ENCODE data around the gene PSAT1.

Gene PSAT1

GRCh38 chr9:78365748-78366697, 69.1 kb downstream of the PSAT1 start:
- no peak for DNase-seq (ENCODE audit: low read depth)

GRCh38 chr9:78366827-78367226, 69.9 kb downstream of the PSAT1 start:
- DNase-seq (ENCODE audit: low read depth), result no peak

- no peak for DNase-seq (ENCODE audit: low read depth)
Observed at GRCh38 chr9:78368236-78368635, 71.3 kb downstream of the PSAT1 start.

- peak; percentile 29 for DNase-seq (ENCODE audit: low read depth)
Observed at GRCh38 chr9:78369639-78370219, 72.8 kb downstream of the PSAT1 start.

GRCh38 chr9:78370991-78371390, 74.1 kb downstream of the PSAT1 start:
- DNase-seq (ENCODE audit: low read depth), result no peak

- DNase-seq (ENCODE audit: low read depth), result no peak
Observed at GRCh38 chr9:78371981-78372380, 75.1 kb downstream of the PSAT1 start.
